ENCODE results near the gene LILRB5.
"Not testable (repeated sequence)": the region's sequence is repeated elsewhere in the genome, so short reads cannot be mapped to it uniquely, and the experiment has no call there.

The LILRB5 gene

GRCh38 chr19:54275951-54276350, 18.9 kb upstream of the LILRB5 start:
- no peak for DNase-seq (ENCODE audit: low spot score)

DNA sequence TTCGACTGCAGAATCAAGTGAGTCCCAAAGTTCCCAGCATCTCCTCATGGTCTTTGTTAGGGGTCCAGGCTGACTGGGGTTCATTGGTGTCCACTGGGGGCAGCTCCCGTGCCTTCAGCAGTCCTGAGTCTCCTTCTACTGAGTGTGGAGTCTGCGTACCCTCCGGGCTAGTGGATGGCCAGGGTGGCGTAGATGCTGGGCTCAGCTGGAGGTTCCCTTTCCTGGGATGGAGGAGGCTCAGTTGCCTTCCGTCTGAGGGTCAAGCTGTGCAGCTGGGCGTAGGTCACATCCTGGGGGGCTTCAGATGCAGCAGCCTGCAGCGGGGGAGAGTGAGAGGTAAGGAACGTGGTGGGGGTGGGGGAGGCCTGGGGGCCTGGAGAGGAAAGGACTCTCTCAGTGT, 17.4 kb upstream of the LILRB5 start:
- not testable (repeated sequence) for DNase-seq (ENCODE audit: low spot score)

DNA sequence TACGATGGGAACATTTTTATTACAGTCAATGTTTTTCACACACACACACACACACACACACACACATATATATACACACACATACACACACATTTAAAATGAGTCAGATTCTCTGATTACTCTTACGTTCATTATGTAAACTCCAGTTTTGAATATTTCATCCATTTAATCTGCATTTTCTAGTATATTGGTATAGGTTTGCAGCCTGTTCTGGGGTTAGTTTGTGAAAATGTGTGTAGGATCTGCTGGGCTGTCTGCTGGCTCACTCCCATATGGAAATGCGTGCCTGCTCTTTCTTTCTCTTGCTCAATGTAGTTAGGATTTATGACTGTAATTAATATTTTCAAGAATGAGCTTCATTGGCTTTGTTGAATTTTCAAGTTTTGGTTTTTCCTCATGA, 16.7 kb upstream of the LILRB5 start:
- no peak for DNase-seq (ENCODE audit: low spot score)

- not testable (repeated sequence) for DNase-seq (ENCODE audit: low spot score)
Measured at GRCh38 chr19:54272181-54272580, 15.1 kb upstream of the LILRB5 start.

DNA sequence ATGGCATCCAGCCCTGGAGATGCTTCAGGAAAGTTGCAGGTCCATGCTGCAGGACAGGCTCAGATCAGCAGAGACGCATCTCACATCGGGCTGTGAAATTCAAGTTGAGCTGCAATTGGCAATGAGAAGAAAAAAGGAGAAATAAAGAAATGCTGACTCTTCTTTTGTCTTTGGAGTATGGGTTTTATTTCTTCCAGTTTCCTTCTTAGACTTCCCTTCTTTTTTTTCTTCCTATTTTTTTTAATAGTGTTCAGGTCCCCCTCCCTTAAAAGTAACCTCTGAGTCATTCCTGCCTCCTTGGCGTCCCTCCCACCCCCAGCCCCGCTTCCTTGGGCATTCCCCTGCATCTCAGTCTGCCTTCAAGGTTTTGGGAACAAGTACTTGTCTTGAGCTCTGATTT, 14.5 kb upstream of the LILRB5 start:
- DNase-seq (ENCODE audit: low spot score), result not testable (repeated sequence)

DNA sequence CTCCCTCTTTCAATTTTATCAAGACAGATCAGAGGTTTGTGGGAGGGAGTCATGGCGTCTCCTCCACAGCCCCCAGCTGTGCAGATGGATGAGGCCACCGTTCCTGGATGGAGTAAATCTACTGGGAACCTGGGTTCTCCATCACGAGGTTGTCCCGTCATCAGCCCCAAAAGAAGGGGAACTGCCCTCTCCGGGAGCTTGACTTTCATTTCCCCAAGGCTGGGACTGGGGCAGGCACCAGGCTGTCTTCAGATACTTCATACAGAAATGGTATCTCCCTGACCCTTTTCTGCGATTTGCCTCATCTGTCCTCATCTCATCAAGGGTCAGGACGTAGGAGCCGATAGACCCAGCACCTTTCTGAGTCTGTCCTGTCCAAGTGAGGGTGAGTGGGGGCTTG, 14.0 kb upstream of the LILRB5 start:
- no peak for DNase-seq (ENCODE audit: low spot score)

GRCh38 chr19:54268936-54269335, 11.9 kb upstream of the LILRB5 start:
- DNase-seq (ENCODE audit: low spot score), result no peak

DNA sequence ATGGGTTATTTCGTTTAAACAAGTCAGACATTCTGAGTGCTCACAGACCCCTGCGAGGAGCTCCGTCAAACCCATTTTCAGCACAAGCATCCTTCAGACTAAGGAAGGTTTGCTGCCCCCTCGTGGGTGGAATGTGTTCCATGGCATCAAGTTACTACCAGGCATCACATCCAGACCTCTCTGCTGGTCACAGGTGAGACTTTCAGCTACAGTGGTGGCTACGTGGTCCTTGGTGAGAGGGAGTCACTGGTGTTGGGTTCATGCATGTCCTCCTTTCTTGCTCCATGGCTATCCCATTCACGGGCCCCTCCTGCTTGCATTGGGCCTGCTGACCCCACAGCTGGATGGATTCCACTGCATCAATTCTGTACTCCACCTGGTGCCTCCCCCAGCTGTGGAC, 9.1 kb upstream of the LILRB5 start:
- peak; percentile 67 for DNase-seq (ENCODE audit: low spot score)

- no peak for DNase-seq (ENCODE audit: low spot score)
Measured at GRCh38 chr19:54262470-54262869, 5.4 kb upstream of the LILRB5 start.

DNA sequence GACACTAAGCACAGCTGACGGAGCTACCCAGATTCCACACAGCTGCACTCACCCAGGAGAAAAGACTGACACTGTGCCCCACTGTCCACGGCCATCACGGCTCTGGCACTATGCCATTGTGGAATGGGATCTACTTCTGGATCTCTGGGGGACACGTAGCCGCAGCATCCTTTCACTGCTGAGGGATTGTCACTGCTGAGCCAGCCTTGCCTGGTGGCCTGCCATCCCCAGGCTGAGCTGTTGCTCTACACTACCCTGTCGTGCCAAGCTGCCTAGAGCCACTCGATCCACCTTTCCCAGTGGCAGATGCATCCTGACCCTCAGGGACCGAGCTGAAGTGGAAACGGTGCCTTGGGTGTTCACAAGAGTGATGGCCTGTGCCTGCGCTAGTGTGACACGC, 5.0 kb upstream of the LILRB5 start:
- DNase-seq (ENCODE audit: low spot score), result no peak

GRCh38 chr19:54256250-54257115, 590 bp downstream of the LILRB5 start:
- DNase-seq (ENCODE audit: low spot score), result no peak

DNA sequence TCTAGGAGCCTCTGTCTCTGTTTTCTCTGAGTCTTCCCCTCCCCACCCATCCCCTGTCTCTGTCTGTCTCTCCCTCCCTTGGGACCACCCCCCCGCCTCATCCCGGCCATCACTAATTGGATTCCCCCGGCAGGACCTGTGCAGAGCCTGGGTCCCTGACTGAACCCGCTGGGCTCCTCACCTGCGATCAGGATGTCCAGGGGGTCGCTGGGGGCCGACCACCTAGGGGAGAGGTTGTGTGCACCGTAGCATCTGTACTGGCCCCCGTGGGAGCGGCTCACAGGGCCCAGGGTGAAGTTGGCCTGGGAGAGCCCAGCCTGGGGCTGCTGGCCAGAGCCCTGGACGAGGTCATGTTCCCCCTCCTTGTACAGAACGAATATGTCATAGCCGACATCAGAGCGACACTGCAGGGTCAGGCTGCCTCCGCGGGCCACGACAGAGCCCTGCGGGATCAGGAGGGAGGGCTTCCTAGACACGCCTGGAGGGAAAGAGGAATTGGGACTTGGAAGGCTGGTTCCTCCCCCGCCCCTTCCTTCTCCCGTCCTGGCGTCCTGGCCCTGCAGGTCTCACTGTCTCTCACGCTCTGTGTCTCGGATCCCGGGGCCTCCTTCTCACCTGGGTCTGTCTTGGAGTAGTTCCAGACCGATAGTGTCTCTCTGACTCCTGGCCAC, 1.8 kb downstream of the LILRB5 start:
- DNase-seq (ENCODE audit: low spot score), result no peak

DNA sequence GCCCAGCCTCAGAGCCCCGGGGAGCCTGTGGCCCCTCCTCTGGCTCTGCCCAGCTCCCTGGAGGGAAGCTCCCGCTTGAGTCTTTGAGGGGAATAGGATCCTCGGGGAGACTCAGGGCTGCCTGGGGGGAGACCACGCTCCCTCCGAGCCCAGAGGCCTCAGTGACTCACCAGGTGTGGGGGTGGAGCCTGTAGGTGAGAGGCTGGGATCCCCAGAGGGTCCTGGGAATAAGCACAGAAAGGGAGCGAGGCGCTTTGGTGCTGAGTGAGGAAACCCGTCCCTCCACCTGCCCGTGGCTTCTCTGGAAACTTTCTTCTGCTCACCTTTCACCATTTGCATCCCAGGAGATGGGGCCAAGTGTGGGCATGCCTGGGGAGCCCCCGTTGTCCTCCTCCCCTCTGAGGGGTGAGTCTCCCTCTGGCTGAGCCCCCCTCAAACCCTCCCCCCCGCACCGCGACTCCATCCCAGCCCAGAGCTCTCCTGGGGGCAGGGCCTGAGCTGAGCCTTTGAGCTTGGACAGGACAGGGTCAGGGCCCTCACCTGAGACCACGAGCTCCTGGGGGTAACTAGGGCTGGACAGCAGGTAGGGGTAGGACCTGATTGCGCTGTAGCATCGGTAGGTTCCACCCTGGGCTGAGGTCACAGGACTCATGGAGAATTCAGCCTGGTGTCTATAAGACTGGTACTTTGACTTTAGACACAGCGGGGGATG, 2.7 kb downstream of the LILRB5 start:
- no peak for DNase-seq (ENCODE audit: low spot score)

- no peak for DNase-seq (ENCODE audit: low spot score)
Measured at GRCh38 chr19:54253331-54254194, 3.5 kb downstream of the LILRB5 start.

DNA sequence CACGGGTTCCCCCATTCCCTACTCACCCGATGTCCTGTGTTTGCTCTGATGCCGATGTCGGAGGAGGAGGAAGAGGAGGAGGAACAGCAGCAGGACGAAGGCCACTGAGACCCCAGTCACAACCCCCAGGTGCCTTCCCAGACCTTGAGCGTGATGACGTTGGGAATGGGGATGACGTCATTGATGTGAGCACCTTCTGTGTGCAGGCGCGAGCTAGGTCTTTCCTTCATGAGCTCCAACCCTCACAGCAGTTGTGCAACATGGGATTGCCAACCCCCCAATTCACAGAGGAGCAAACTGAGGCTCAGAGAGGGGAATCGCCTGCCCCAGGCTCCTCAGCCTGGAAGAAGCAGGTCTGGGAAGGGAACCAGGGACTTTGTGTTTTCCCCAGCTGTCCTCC, 4.2 kb downstream of the LILRB5 start:
- DNase-seq (ENCODE audit: low spot score), result no peak

DNA sequence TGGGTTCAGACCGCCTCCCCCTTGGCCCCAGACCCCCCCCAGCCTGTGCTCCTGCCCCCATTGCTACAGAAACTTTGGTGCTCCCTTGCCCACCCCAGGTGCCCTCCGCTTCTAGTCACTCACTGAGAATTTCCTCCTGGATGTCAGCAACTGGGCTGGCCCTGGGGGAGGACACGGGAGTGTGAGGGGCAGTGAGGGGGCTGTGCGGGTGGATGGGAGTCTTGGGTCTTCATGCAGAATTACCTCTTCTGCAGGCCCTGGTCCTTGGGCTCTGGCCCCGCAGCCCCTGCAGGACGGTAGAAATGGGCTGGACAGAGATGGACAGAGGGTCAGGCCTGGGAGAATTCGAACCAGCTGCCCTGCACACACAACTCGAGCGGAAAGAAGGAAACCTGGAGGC, 4.8 kb downstream of the LILRB5 start:
- DNase-seq (ENCODE audit: low spot score), result no peak

DNA sequence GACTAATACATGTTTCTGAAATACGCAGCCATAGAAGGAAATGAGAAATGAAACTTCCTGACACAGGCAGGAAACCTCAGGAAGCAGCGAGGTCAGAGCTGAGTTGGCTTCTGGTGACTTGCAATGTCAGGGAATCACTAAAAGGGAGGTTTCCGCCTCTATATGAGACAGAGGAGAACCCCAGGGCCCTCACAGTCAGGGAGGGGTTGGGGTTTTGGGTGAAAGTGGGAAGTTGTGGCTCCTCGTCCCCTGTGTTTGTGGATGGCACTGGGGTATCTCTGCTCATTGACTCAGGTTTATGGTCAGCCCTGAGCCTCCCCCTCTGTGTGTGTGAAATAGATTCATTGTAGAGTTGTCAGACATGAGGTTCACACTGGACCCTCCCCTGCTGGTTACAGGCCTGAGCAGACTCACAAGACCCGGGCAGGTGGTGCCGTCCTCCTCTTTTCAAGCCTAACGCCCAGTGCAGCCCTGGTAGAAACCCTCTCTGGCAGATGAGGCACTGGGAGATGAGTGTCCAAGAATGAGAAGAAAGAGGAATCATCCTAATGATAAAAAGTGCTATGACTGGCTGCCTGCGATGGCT, 9.0 kb downstream of the LILRB5 start:
- no peak for DNase-seq (ENCODE audit: low spot score)

- no peak for DNase-seq (ENCODE audit: low spot score)
Measured at GRCh38 chr19:54247106-54247930, 9.8 kb downstream of the LILRB5 start.

GRCh38 chr19:54245936-54246335, 11.1 kb downstream of the LILRB5 start:
- no peak for DNase-seq (ENCODE audit: low spot score)

GRCh38 chr19:54243809-54244208, 13.3 kb downstream of the LILRB5 start:
- not testable (repeated sequence) for DNase-seq (ENCODE audit: low spot score)

DNA sequence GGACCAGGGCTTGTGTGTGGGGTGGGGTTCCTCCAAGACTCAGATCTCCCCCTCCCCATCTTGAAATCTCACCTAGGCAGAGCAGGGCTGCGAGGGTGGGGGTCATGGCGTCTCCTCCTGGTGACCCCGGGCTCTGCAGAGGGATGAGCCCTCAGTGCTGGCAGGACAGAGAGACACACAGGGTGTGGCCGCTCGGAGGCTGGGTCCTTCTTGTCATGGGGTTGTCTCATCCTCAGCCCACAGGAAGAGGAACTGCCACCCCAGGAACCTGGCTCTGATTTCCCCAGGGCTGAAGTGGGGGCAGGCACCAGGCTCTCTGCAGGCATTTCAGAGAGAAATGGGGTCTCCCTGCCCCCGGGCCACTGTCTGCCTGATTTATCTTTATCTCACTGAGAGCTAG, 14.4 kb downstream of the LILRB5 start, which contains the start of gene LILRA6:
LILRA6 (minus strand) TSS at position 145 of the 400 bp plus-strand sequence.
- not testable (repeated sequence) for DNase-seq (ENCODE audit: low spot score)
